ENCODE measurements around the gene ESR2. TPM values are rescaled to one million over a fixed set of nuclear protein-coding genes. Genes with fewer than 3 reads are reported as not detected.
A peak's percentile ranks its signal among the peaks of the same experiment; 100 is the strongest.

The ESR2 gene
- total and polyA plus RNA-seq, 2 of the 8 experiments (the other 6 are each of a cell fraction or from before 2014, with no cell fraction given): 0.19 to 0.23 TPM

- DNase-seq (ENCODE audit: low read depth in 1 of 2, low spot score in 2 of 2) (no peak), FAIRE-seq (no peak)
- no peak overlapping the region for H3K9ac ChIP-seq (replicated peaks in 1 of 4; ENCODE audit: extremely low read depth in 1 of 4, low read depth in 3 of 4, low read length in 3 of 4)
- no peak overlapping the region; the same call in 1 of the 2 replicates for H4K8ac ChIP-seq (ENCODE audit: extremely low read depth, insufficient read depth, low read length)
- no peak overlapping the region for H3K4ac ChIP-seq (replicated peaks; ENCODE audit: insufficient read length, low read depth, low read length)
- H3K79me2 ChIP-seq (ENCODE audit: control insufficient read depth in 1 of 2, insufficient read depth in 2 of 2, low read length in 2 of 2): no peaks in the 10 kb centered on the region
- H2BK20ac ChIP-seq (ENCODE audit: low read length): peak overlapping the region; percentile 80; the same call in 1 of the 2 replicates
- H4K5ac ChIP-seq (ENCODE audit: insufficient read length, low read depth, low read length): no peak overlapping the region
- no peak overlapping the region for H3K4me3 ChIP-seq (ENCODE audit: extremely low read depth in 1 of 4, insufficient read depth in 2 of 4, low read depth in 3 of 4, low read length in 4 of 4)
- peak overlapping the region; percentile 93 for H2BK5ac ChIP-seq (ENCODE audit: low read depth, low read length)
- H3K18ac ChIP-seq (ENCODE audit: extremely low read depth, low read length): peak overlapping the region; percentile 89
- CTCF ChIA-PET (ENCODE audit: partially characterized antibody): interaction anchor here (0.6 to 1.8 kb wide), 21 partner anchors 13 to 672 kb away, joined by 3 to 11 read pairs (median 4); no protein-coding TSS in a partner anchor
- peaks cover 0 to 12% (median 5%) of the 10 kb centered on the region in 4 experiments; a peak in 3 of 7 replicates for H3K4me1 ChIP-seq (replicated peaks in 1 of 4; ENCODE audit: control insufficient read depth in 3 of 4, insufficient read depth in 4 of 4, low read length in 3 of 4)
- 100% methylated on average over 1 of the region's 1 CpG; no CpG with 5 or more reads in 1 of the 2 experiments for WGBS, 2 experiments (ENCODE audit: extremely low coverage in 1 of 2, insufficient coverage in 1 of 2, insufficient read length in 1 of 2, insufficient replicate concordance in 2 of 2, low coverage in 1 of 2, low lambda C conversion rate in 2 of 2, missing lambda C conversion rate in 1 of 2)
- H3K79me1 ChIP-seq (ENCODE audit: low read depth, low read length): no peaks in the 10 kb centered on the region
- peak overlapping the region; percentile 94 for H2BK12ac ChIP-seq (ENCODE audit: low read depth, low read length)
- no peak overlapping the region for H2AFZ ChIP-seq (ENCODE audit: low read length)
- POLR2A ChIA-PET (ENCODE audit: partially characterized antibody): interaction anchor here (0.6 to 1.4 kb wide), 3 partner anchors 11 to 54 kb away, joined by 3 read pairs; no protein-coding TSS in a partner anchor
- peaks cover 0 to 8% (median 0%) of the 10 kb centered on the region in 4 experiments; a peak in 3 of 8 replicates for H3K36me3 ChIP-seq (ENCODE audit: control insufficient read depth in 2 of 4, insufficient read depth in 4 of 4, low read length in 3 of 4)
- H3K23ac ChIP-seq (ENCODE audit: insufficient read length): no peak overlapping the region
- H3K56ac ChIP-seq (replicated peaks; ENCODE audit: insufficient read length, low read depth, low read length): no peak overlapping the region
- H4K20me1 ChIP-seq (replicated peaks in 1 of 2; ENCODE audit: control insufficient read depth in 1 of 2, insufficient read depth in 2 of 2, low read length in 2 of 2): no peaks in the 10 kb centered on the region
- H3K23me2 ChIP-seq (ENCODE audit: low read depth, low read length): no peaks in the 10 kb centered on the region
- peak overlapping the region; percentile 91 for H2AK5ac ChIP-seq (ENCODE audit: low read depth, low read length)
- peak overlapping the region; percentile 92; the same call in 1 of the 2 replicates for H2BK15ac ChIP-seq (ENCODE audit: low read length)
- no peaks in the 10 kb centered on the region for H3K27me3 ChIP-seq (replicated peaks in 1 of 4; ENCODE audit: control insufficient read depth in 3 of 4, extremely low read depth in 1 of 4, insufficient read depth in 3 of 4, low read length in 3 of 4)
- no peaks in the 10 kb centered on the region for H3K9me3 ChIP-seq (ENCODE audit: insufficient read depth in 2 of 2, low read depth in 1 of 2, low read length in 1 of 2)
- H2BK120ac ChIP-seq (replicated peaks; ENCODE audit: low read depth, low read length): no peak overlapping the region
- no peak overlapping the region for H3K4me2 ChIP-seq (ENCODE audit: insufficient read depth in 1 of 2, low read depth in 2 of 2, low read length in 2 of 2)
- peak overlapping the region; percentile 52 for H4K91ac ChIP-seq (replicated peaks; ENCODE audit: insufficient read length, low read length)
- H3K14ac ChIP-seq (ENCODE audit: insufficient read length): no peak overlapping the region
- peak overlapping the region; percentile 57 for H3K27ac ChIP-seq (ENCODE audit: low read depth, low read length)
- TF ChIP-seq POLR2A (IDR thresholded peaks at IDR 0.05; ENCODE audit: control extremely low read depth in 1 of 2, low read depth in 2 of 2, low read length in 2 of 2) (no peak), ASH2L (IDR thresholded peaks at IDR 0.05; ENCODE audit: low read length) (no peak), FOSL1 (IDR thresholded peaks at IDR 0.05; ENCODE audit: insufficient read depth, low read depth, low read length) (no peak), SUZ12 (IDR thresholded peaks at IDR 0.05; ENCODE audit: low read length) (no peak)
These were observed 234.0 kb downstream of the ESR2 start for GRCh38 chr14:64060199-64060545.
